Suprapubic skin (tissue), 4 donors: Measurements from ENCODE around the gene CNTNAP3B.
"Not testable (repeated sequence)": the region's sequence is repeated elsewhere in the genome, so short reads cannot be mapped to it uniquely, and the experiment has no call there.

ENCODE experiments used
- CTCF ChIP-seq, 2 donors: fragments of 200-600 bp in 1 of 2; fragments of 450-650 bp in 1 of 2; sonication (generic) in 1 of 2; IDR thresholded peaks; one replicate each; pipeline ENCODE4 v1.5.1; 2016 to 2019; ENCODE audit warnings: antibody characterized with exemption in 2 of 2, mild to moderate bottlenecking in 1 of 2, moderate library complexity in 1 of 2
- POLR2A ChIP-seq, 2 donors: fragments of 450-650 bp; IDR thresholded peaks; one replicate each; pipeline ENCODE4 v1.6.1; 2017; ENCODE audit warnings: antibody characterized with exemption in 2 of 2, mild to moderate bottlenecking in 2 of 2, moderate library complexity in 2 of 2
- POLR2AphosphoS5 ChIP-seq, 3 donors: sonication (generic); formaldehyde crosslinking; IDR thresholded peaks; one replicate each; pipeline ENCODE4 v1.6.1; 2017; ENCODE audit warnings: antibody characterized with exemption in 3 of 3

GRCh38 chr9:42160299-42160698, 31.1 kb upstream of the CNTNAP3B start:
- not testable (repeated sequence) for TF ChIP-seq CTCF, POLR2AphosphoS5, POLR2A (IDR thresholded peaks at IDR 0.05)
